CD4-positive, CD25-positive, alpha-beta regulatory T cell (primary cell): ENCODE results near the gene POLR2H. TPM values are rescaled to one million over a fixed set of nuclear protein-coding genes. Genes with fewer than 3 reads are reported as not detected.
A peak's percentile ranks its signal among the peaks of the same experiment; 100 is the strongest.

Experiments
- ATAC-seq, 2 donors: fragments of 150-1000 bp; cut with Tn5 transposase; one replicate each; pipeline ENCODE4 v1.10.0; 2021; ENCODE audit warnings: low read depth in 2 of 2, moderate number of reproducible peaks in 2 of 2, moderate library complexity in 1 of 2
- DNase-seq, 3 donors: peaks; one replicate each; pipeline versions ENCODE4 v3.0.0 to v3.0.0-alpha.2; 2012 to 2022; ENCODE audit warnings: mixed read lengths in 1 of 3
- H3K27ac ChIP-seq: one replicate; pipeline ENCODE4 v1.7.0; 2013; ENCODE audit warnings: mild to moderate bottlenecking, low read length; ENCODE audit not compliant: insufficient read depth, poor library complexity, severe bottlenecking
- H3K27me3 ChIP-seq: one replicate; pipeline ENCODE4 v1.7.0; 2013; ENCODE audit warnings: low read length; ENCODE audit not compliant: control insufficient read depth, insufficient read depth
- H3K36me3 ChIP-seq: one replicate; pipeline ENCODE4 v1.7.0; 2013; ENCODE audit warnings: mild to moderate bottlenecking, low read length, moderate library complexity; ENCODE audit not compliant: control insufficient read depth, insufficient read depth
- H3K4me1 ChIP-seq: 2 replicates; pipeline ENCODE4 v1.7.0; 2013; ENCODE audit warnings: mild to moderate bottlenecking, low read length; ENCODE audit not compliant: insufficient read depth, control insufficient read depth, poor library complexity, severe bottlenecking
- H3K4me3 ChIP-seq: one replicate; pipeline ENCODE4 v1.7.0; 2013; ENCODE audit warnings: low read depth, mild to moderate bottlenecking, low read length, moderate library complexity
- H3K9me3 ChIP-seq, 2 experiments: 1 replicate in 1 of 2; 2 replicates in 1 of 2; pipeline ENCODE4 v1.7.0; 2013; ENCODE audit warnings: low read length in 2 of 2, mild to moderate bottlenecking in 1 of 2, moderate library complexity in 1 of 2; ENCODE audit not compliant: control insufficient read depth in 2 of 2
- H3K27ac Mint-ChIP-seq, 3 donors: one replicate each; pipeline ENCODE4 v1.8.0; 2020 to 2022; ENCODE audit warnings: mild to moderate bottlenecking in 3 of 3, mixed read lengths in 3 of 3, moderate library complexity in 2 of 3
- H3K27me3 Mint-ChIP-seq: one replicate; pipeline ENCODE4 v1.8.0; 2022; ENCODE audit warnings: mild to moderate bottlenecking, mixed read lengths
- H3K36me3 Mint-ChIP-seq: one replicate; pipeline ENCODE4 v1.8.0; 2020; ENCODE audit warnings: mixed read lengths
- H3K4me1 Mint-ChIP-seq, 4 donors: one replicate each; pipeline ENCODE4 v1.8.0; 2020 to 2022; ENCODE audit warnings: mixed read lengths in 4 of 4, mild to moderate bottlenecking in 1 of 4
- H3K4me3 Mint-ChIP-seq, 4 donors: one replicate each; pipeline ENCODE4 v1.8.0; 2020 to 2022; ENCODE audit warnings: mild to moderate bottlenecking in 4 of 4, mixed read lengths in 4 of 4, moderate library complexity in 3 of 4
- H3K9me3 Mint-ChIP-seq, 7 donors: one replicate each; pipeline ENCODE4 v1.8.0; 2020 to 2022; ENCODE audit warnings: mixed read lengths in 7 of 7, mild to moderate bottlenecking in 3 of 7, moderate library complexity in 2 of 7
- polyA plus RNA-seq, 4 donors: library from polyadenylated mRNA; unstranded; fragments of 300-500 nt; fragmentation: Illumina TruSeq; gene quantifications; one replicate each; pipeline ENCODE4 v1.2.3, GENCODE V29; 2021
- total RNA-seq: library from RNA; stranded (reverse); gene quantifications from one replicate; pipeline ENCODE4 v1.2.3, GENCODE V29; 2022

The POLR2H gene
- total and polyA plus RNA-seq, 5 donors from 2014 or later = 39.4 to 64.9 (median 59.3) TPM

DNA sequence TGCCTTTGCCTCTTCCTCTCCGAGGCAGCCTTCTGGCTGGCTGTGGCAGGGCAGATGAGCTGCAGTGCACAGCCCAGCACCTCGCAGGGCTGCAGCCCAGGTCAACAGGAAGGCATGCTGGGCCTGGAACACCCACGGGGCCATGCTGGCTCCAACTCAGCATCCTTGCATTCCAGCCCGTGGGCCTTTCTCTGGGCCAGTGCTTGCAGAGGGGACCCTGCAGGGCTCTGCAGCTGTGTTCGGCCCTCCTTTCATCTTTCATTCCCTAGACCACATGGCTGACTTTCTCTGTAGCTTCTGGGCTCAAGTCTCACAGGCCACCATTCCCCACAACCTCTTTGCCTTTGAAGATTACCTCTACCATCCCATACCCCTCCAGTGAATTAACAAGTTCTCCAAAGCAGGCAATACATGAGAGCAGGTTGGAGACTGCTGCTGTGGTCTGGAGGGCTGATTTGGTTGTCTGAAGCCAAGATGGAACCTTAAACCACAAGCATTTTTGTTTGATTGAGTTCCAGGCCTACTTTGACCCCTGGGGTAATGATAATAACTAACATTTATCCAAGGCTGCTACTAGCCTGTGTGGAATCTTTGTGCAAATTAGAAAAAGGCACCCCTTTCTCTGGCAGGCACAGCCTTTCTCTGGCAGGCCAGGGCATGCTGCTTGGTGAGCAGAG lies 18.2 kb upstream of the POLR2H start:
- H3K27me3 ChIP-seq = no peaks in the 10 kb centered on the region
- Mint-ChIP-seq H3K4me1 (peaks cover 0 to 10% (median 5%) of the 10 kb centered on the region in 4 donors), H3K27me3 (no peaks in the 10 kb centered on the region), H3K4me3 (no peak overlapping the region), H3K9me3 (no peaks in the 10 kb centered on the region), H3K27ac (no peak overlapping the region), H3K36me3 (peaks cover 17% of the 10 kb centered on the region)
- H3K4me1 ChIP-seq = peaks cover 4% of the 10 kb centered on the region
- no peaks in the 10 kb centered on the region for H3K36me3 ChIP-seq
- no peaks in the 10 kb centered on the region for H3K9me3 ChIP-seq
- no peak overlapping the region for H3K27ac ChIP-seq
- ATAC-seq (no peak), DNase-seq (no peak)
- H3K4me3 ChIP-seq = no peak overlapping the region

DNA sequence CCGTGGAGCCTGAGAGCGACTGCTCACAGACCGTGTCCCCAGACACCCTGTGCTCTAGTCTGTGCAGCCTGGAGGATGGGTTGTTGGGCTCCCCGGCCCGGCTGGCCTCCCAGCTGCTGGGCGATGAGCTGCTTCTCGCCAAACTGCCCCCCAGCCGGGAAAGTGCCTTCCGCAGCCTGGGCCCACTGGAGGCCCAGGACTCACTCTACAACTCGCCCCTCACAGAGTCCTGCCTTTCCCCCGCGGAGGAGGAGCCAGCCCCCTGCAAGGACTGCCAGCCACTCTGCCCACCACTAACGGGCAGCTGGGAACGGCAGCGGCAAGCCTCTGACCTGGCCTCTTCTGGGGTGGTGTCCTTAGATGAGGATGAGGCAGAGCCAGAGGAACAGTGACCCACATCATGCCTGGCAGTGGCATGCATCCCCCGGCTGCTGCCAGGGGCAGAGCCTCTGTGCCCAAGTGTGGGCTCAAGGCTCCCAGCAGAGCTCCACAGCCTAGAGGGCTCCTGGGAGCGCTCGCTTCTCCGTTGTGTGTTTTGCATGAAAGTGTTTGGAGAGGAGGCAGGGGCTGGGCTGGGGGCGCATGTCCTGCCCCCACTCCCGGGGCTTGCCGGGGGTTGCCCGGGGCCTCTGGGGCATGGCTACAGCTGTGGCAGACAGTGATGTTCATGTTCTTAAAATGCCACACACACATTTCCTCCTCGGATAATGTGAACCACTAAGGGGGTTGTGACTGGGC lies 16.8 kb upstream of the POLR2H start:
- no peaks in the 10 kb centered on the region for H3K27me3 ChIP-seq
- H3K36me3 ChIP-seq = no peaks in the 10 kb centered on the region
- Mint-ChIP-seq H3K4me1 (peaks cover 0 to 5% (median 2%) of the 10 kb centered on the region in 4 donors), H3K27ac (no peak overlapping the region), H3K9me3 (no peaks in the 10 kb centered on the region), H3K4me3 (no peak overlapping the region), H3K27me3 (no peaks in the 10 kb centered on the region), H3K36me3 (peaks cover 17% of the 10 kb centered on the region)
- no peaks in the 10 kb centered on the region for H3K4me1 ChIP-seq
- no peak for ATAC-seq
- DNase-seq = no peak
- no peak overlapping the region for H3K4me3 ChIP-seq
- no peak overlapping the region for H3K27ac ChIP-seq
- H3K9me3 ChIP-seq = no peaks in the 10 kb centered on the region

DNA sequence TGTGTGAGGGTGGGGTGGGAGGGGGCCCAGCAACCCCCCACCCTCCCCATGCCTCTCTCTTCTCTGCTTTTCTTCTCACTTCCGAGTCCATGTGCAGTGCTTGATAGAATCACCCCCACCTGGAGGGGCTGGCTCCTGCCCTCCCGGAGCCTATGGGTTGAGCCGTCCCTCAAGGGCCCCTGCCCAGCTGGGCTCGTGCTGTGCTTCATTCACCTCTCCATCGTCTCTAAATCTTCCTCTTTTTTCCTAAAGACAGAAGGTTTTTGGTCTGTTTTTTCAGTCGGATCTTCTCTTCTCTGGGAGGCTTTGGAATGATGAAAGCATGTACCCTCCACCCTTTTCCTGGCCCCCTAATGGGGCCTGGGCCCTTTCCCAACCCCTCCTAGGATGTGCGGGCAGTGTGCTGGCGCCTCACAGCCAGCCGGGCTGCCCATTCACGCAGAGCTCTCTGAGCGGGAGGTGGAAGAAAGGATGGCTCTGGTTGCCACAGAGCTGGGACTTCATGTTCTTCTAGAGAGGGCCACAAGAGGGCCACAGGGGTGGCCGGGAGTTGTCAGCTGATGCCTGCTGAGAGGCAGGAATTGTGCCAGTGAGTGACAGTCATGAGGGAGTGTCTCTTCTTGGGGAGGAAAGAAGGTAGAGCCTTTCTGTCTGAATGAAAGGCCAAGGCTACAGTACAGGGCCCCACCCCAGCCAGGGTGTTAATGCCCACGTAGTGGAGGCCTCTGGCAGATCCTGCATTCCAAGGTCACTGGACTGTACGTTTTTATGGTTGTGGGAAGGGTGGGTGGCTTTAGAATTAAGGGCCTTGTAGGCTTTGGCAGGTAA lies 16.0 kb upstream of the POLR2H start:
- DNase-seq = peak in 1 of 3 donors; percentile 25
- Mint-ChIP-seq H3K27me3 (no peaks in the 10 kb centered on the region), H3K4me3 (no peak overlapping the region), H3K36me3 (peaks cover 16% of the 10 kb centered on the region), H3K9me3 (no peaks in the 10 kb centered on the region), H3K4me1 (peaks cover 0 to 5% (median 2%) of the 10 kb centered on the region in 4 donors), H3K27ac (peak overlapping the region in 1 of 3 donors; percentile 78)
- Histone ChIP-seq H3K4me1 (no peaks in the 10 kb centered on the region), H3K9me3 (no peaks in the 10 kb centered on the region), H3K36me3 (no peaks in the 10 kb centered on the region), H3K4me3 (no peak overlapping the region), H3K27ac (no peak overlapping the region), H3K27me3 (no peaks in the 10 kb centered on the region)
- ATAC-seq = no peak

DNA sequence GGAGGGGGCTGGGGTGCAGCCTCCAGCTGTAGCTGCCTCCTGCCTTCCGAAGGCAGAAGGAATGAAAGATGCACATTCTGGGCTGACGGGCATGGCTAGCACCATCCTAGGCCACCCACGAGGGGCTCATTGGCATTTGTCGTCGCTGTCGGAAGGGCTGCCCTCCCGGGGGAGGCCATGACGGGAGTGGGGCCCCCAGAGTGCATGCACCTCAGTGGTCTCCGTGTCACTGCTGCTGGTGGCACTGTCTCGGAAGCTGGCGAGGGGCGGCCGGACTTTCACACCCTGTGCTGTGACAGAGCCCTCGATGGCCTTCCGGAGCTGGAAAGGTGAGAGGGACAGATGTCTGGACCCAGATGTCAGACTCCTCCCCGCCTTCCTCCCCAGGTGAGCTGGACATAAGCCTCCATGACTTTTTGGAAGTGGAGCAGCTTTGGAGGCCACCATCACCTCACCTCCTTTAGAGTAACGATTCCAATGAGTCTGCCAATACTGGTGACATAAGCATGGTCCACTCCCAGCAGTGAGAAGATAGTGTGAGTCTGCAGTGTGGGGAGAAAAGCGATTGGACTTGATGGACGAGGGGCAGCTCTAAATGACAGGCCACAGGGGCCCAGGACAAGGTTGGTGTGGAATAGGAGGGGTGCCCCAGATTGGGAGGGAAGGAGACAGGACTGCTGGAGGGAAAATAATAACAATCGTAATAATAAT lies 14.9 kb upstream of the POLR2H start:
- Histone ChIP-seq H3K4me3 (no peak overlapping the region), H3K9me3 (no peaks in the 10 kb centered on the region), H3K27ac (no peak overlapping the region), H3K36me3 (no peaks in the 10 kb centered on the region), H3K27me3 (no peaks in the 10 kb centered on the region), H3K4me1 (no peaks in the 10 kb centered on the region)
- H3K4me1 Mint-ChIP-seq = no peaks in the 10 kb centered on the region
- H3K27me3 Mint-ChIP-seq = no peaks in the 10 kb centered on the region
- H3K27ac Mint-ChIP-seq = no peak overlapping the region
- H3K9me3 Mint-ChIP-seq = no peaks in the 10 kb centered on the region
- DNase-seq = no peak
- no peak for ATAC-seq
- H3K4me3 Mint-ChIP-seq = no peak overlapping the region
- peaks cover 11% of the 10 kb centered on the region for H3K36me3 Mint-ChIP-seq

DNA sequence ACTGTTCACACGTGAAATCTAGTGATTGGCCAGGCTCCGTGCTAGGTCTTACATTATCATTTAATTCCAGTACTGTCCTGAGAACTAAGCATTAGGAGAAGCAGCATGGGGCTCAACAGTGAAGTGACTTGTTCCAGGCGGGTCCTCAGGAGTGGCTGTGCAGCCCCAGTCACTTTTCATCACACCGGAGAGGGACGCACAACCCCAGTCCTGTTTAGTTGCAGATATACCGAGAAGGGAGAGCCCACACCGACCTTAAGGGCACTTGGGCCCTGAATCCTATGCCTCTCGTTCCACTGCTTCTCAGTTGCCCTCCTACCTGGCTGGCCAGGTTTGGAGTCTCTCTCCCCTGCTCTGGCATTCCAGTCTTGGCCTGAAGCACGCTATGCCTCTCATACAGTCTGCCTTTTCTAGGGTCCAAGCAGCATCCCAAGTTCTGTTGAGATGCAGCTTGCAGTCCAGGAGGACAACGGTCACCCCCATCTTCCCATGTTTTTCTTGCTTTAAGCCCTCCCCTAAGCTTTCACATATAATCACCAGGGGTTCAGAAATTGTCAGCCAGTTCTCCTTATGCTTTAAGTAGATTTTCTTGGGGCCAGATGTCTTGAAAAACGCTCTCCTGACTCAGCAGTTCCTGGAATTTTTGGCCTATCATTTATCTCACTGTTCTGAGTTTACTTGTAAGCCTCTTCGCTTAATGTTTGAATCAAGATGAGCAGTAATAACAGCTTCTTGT lies 14.0 kb upstream of the POLR2H start:
- no peak for DNase-seq
- Histone ChIP-seq H3K4me1 (no peaks in the 10 kb centered on the region), H3K36me3 (no peaks in the 10 kb centered on the region), H3K27ac (no peak overlapping the region), H3K9me3 (no peaks in the 10 kb centered on the region), H3K4me3 (no peak overlapping the region), H3K27me3 (no peaks in the 10 kb centered on the region)
- no peak overlapping the region for H3K4me3 Mint-ChIP-seq
- H3K9me3 Mint-ChIP-seq = no peaks in the 10 kb centered on the region
- H3K4me1 Mint-ChIP-seq = no peaks in the 10 kb centered on the region
- ATAC-seq = no peak
- peak overlapping the region in 1 of 3 donors; percentile 56 for H3K27ac Mint-ChIP-seq
- H3K27me3 Mint-ChIP-seq = no peaks in the 10 kb centered on the region
- peaks cover 10% of the 10 kb centered on the region for H3K36me3 Mint-ChIP-seq

DNA sequence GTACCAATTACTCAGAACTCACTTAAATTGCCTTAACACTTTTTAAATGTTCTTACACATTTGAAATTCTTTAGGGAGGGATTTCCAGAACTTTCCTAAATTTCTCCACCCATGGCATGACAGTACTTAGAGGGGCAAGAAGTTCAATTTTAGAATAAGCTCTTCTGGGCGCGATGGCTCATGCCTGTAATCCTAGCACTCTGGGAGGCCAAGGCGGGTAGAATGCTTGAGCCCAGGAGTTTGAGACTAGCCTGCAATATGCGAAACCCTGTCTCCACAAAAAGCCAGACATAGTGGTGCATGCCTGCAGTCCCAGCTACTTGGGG lies 13.5 kb upstream of the POLR2H start:
- H3K36me3 Mint-ChIP-seq = peaks cover 7% of the 10 kb centered on the region
- H3K27me3 ChIP-seq = no peaks in the 10 kb centered on the region
- H3K4me1 Mint-ChIP-seq = no peaks in the 10 kb centered on the region
- no peaks in the 10 kb centered on the region for H3K27me3 Mint-ChIP-seq
- H3K4me3 ChIP-seq = no peak overlapping the region
- ATAC-seq (no peak), DNase-seq (no peak)
- no peak overlapping the region for H3K27ac Mint-ChIP-seq
- H3K27ac ChIP-seq = no peak overlapping the region
- H3K4me1 ChIP-seq = no peaks in the 10 kb centered on the region
- H3K36me3 ChIP-seq = no peaks in the 10 kb centered on the region
- no peaks in the 10 kb centered on the region for H3K9me3 ChIP-seq
- H3K4me3 Mint-ChIP-seq = no peak overlapping the region
- no peaks in the 10 kb centered on the region for H3K9me3 Mint-ChIP-seq
